SK-N-SH (cell line): ENCODE results near the gene SHQ1. TPM values are rescaled to one million over a fixed set of nuclear protein-coding genes. Genes with fewer than 3 reads are reported as not detected.

Source experiments
- CTCF ChIA-PET: fragments of 300-600, 350-600 bp; formaldehyde crosslinking; extraction: SDS; loops from one replicate; lab custom pipeline; 2021; lab: Yijun Ruan, JAX
- POLR2A ChIA-PET: fragments of 350-600 bp; sonication (Branson Sonifier 250); formaldehyde crosslinking; extraction: SDS; loops from one replicate; lab custom pipeline; 2020; ENCODE audit warnings: antibody characterized with exemption, inconsistent platforms; lab: Yijun Ruan, JAX
- DNase-seq: peaks from one replicate; pipeline ENCODE4 v3.0.0; 2012
- H2AFZ ChIP-seq: fragments of 200-600 bp; sonication (generic); 2 replicates; pipeline ENCODE4 v1.8.1; 2016; ENCODE audit warnings: antibody characterized with exemption, mild to moderate bottlenecking, low read depth
- H3F3A ChIP-seq: fragments of 200-600 bp; sonication (generic); replicated peaks from 2 replicates; pipeline ENCODE3; 2016; ENCODE audit warnings: antibody characterized with exemption, mild to moderate bottlenecking; ENCODE audit not compliant: insufficient read depth
- H3K27ac ChIP-seq, 2 experiments: fragments of 200-500 bp in 1 of 2; fragments of 200-600 bp in 1 of 2; sonication (Bioruptor generic) in 1 of 2; sonication (generic), shearing (Covaris generic) in 1 of 2; 2 replicates each; pipeline versions ENCODE4 v1.5.1 to v1.6.1; 2014 to 2016; ENCODE audit warnings: low read depth in 2 of 2, inconsistent platforms in 1 of 2, low read length in 1 of 2, mild to moderate bottlenecking in 1 of 2, mixed read lengths in 1 of 2
- H3K27me3 ChIP-seq: fragments of 200-600 bp; sonication (generic), shearing (Covaris generic); 2 replicates; pipeline ENCODE4 v1.6.1; 2016; ENCODE audit warnings: mixed run types; ENCODE audit not compliant: insufficient read depth
- H3K36me3 ChIP-seq, 2 experiments: fragments of 200-500 bp in 1 of 2; fragments of 200-600 bp in 1 of 2; sonication (Bioruptor generic) in 1 of 2; sonication (generic) in 1 of 2; replicated peaks in 1 of 2; 2 replicates each; pipeline versions ENCODE3 to v1.5.1; 2014 to 2016; ENCODE audit warnings: low read length in 1 of 2, mild to moderate bottlenecking in 1 of 2; ENCODE audit not compliant: insufficient read depth in 2 of 2, control insufficient read depth in 1 of 2
- H3K4me1 ChIP-seq, 2 experiments: fragments of 200-500 bp in 1 of 2; fragments of 200-600 bp in 1 of 2; sonication (Bioruptor generic) in 1 of 2; sonication (generic), shearing (Covaris generic) in 1 of 2; 2 replicates each; pipeline versions ENCODE4 v1.5.1 to v1.6.1; 2014 to 2016; ENCODE audit warnings: low read depth in 1 of 2, low read length in 1 of 2, mixed run types in 1 of 2; ENCODE audit not compliant: insufficient read depth in 2 of 2, control insufficient read depth in 1 of 2
- H3K4me2 ChIP-seq: fragments of 200-600 bp; sonication (generic), shearing (Covaris generic); 2 replicates; pipeline ENCODE4 v1.6.1; 2017; ENCODE audit warnings: mixed run types
- H3K4me3 ChIP-seq, 2 experiments: fragments of 200-500 bp in 1 of 2; fragments of 200-600 bp in 1 of 2; sonication (Bioruptor generic) in 1 of 2; sonication (generic), shearing (Covaris generic) in 1 of 2; 2 replicates each; pipeline versions ENCODE4 v1.5.1 to v1.8.1; 2014 to 2016; ENCODE audit warnings: low read depth in 2 of 2, inconsistent platforms in 1 of 2, low read length in 1 of 2, mild to moderate bottlenecking in 1 of 2, mixed read lengths in 1 of 2, moderate library complexity in 1 of 2
- H3K79me2 ChIP-seq: fragments of 200-600 bp; sonication (generic); 2 replicates; pipeline ENCODE4 v1.8.1; 2017; ENCODE audit warnings: mild to moderate bottlenecking; ENCODE audit not compliant: insufficient read depth
- H3K9ac ChIP-seq: fragments of 200-600 bp; sonication (generic); 2 replicates; pipeline ENCODE4 v1.6.1; 2017; ENCODE audit warnings: mixed run types
- H3K9me2 ChIP-seq: fragments of 200-600 bp; sonication (generic); 2 replicates; pipeline ENCODE4 v1.6.1; 2017; ENCODE audit warnings: mixed run types
- H3K9me3 ChIP-seq: fragments of 200-600 bp; sonication (generic); 2 replicates; pipeline ENCODE4 v1.6.1; 2017; ENCODE audit warnings: mixed run types, mild to moderate bottlenecking, moderate library complexity
- H4K20me1 ChIP-seq: fragments of 200-600 bp; sonication (generic); 2 replicates; pipeline ENCODE4 v1.6.1; 2017; ENCODE audit warnings: mild to moderate bottlenecking, mixed run types; ENCODE audit not compliant: insufficient read depth
- CHD2 ChIP-seq: fragments of 150-350 bp; IDR thresholded peaks from 2 replicates; pipeline ENCODE4 v1.6.1; 2018; ENCODE audit warnings: low read length; ENCODE audit not compliant: partially characterized antibody
- EP300 ChIP-seq, 2 experiments: IDR thresholded peaks; 2 replicates each; pipeline versions ENCODE4 v1.4.0 to v1.6.1; 2012; ENCODE audit warnings: borderline replicate concordance in 1 of 2, low read depth in 1 of 2, low read length in 1 of 2
- EZH2phosphoT487 ChIP-seq: fragments of 200-600 bp; sonication (generic); IDR thresholded peaks from 2 replicates; pipeline ENCODE4 v1.6.1; 2017; ENCODE audit warnings: low read depth, mixed run types, mild to moderate bottlenecking, antibody characterized with exemption, moderate library complexity, borderline replicate concordance
- GATA2 ChIP-seq: sonication (generic); formaldehyde crosslinking; IDR thresholded peaks from 2 replicates; pipeline ENCODE4 v1.5.0; 2020; ENCODE audit warnings: mild to moderate bottlenecking, missing genetic modification reagents
- JUND ChIP-seq: IDR thresholded peaks from 2 replicates; pipeline ENCODE4 v1.4.0; 2012
- NRF1 ChIP-seq: IDR thresholded peaks from 2 replicates; pipeline ENCODE4 v1.6.1; 2012; ENCODE audit warnings: low read depth, mild to moderate bottlenecking, low read length
- RCOR1 ChIP-seq: fragments of 150-350 bp; IDR thresholded peaks from 2 replicates; pipeline ENCODE4 v1.6.1; 2017; ENCODE audit warnings: antibody characterized with exemption, low read length
- RXRA ChIP-seq: IDR thresholded peaks from 2 replicates; pipeline ENCODE4 v1.4.0; 2012; ENCODE audit warnings: low read depth, mild to moderate bottlenecking, borderline replicate concordance
- SIN3A ChIP-seq: IDR thresholded peaks from 2 replicates; pipeline ENCODE4 v1.6.1; 2012; ENCODE audit warnings: low read depth, mild to moderate bottlenecking, low read length, moderate library complexity, borderline replicate concordance
- TAF1 ChIP-seq: IDR thresholded peaks from 2 replicates; pipeline ENCODE4 v1.6.1; 2012; ENCODE audit warnings: low read depth, mild to moderate bottlenecking, low read length, moderate library complexity, borderline replicate concordance
- TCF12 ChIP-seq: IDR thresholded peaks from 2 replicates; pipeline ENCODE4 v1.4.0; 2012
- TEAD4 ChIP-seq: IDR thresholded peaks from 2 replicates; pipeline ENCODE4 v1.4.0; 2012; ENCODE audit warnings: mild to moderate bottlenecking, borderline replicate concordance; ENCODE audit not compliant: insufficient read depth
- YY1 ChIP-seq: IDR thresholded peaks from 2 replicates; pipeline ENCODE4 v1.4.0; 2012; ENCODE audit warnings: low read depth, mild to moderate bottlenecking
- WGBS: methylation state at CpG from one replicate; pipeline ENCODE4 v1.1.6; 2017; ENCODE audit warnings: low lambda C conversion rate; 5-methylcytosine and 5-hydroxymethylcytosine counted together
- polyA plus RNA-seq, 3 experiments: library from polyadenylated mRNA; depleted of rRNA; stranded (reverse); fragments of >200 nt; gene quantifications; 2 replicates each; pipeline ENCODE4 v1.2.3, GENCODE V29; 2012
- TF ChIP-seq, protein P1 (sequence below): fragments of 200-600 bp; sonication (generic); IDR thresholded peaks from 2 replicates; pipeline ENCODE4 v1.6.1; 2017; ENCODE audit warnings: antibody characterized with exemption, mild to moderate bottlenecking, moderate library complexity
- TF ChIP-seq, protein P2 (sequence below): IDR thresholded peaks from 2 replicates; pipeline ENCODE4 v1.4.0; 2012; ENCODE audit warnings: low read depth
- TF ChIP-seq, protein P3 (sequence below): IDR thresholded peaks from 2 replicates; pipeline ENCODE4; 2012

The SHQ1 gene
- polyA plus RNA-seq, 1 of the 3 experiments (the other 2 are of a cell fraction), result 10.5 TPM

DNA sequence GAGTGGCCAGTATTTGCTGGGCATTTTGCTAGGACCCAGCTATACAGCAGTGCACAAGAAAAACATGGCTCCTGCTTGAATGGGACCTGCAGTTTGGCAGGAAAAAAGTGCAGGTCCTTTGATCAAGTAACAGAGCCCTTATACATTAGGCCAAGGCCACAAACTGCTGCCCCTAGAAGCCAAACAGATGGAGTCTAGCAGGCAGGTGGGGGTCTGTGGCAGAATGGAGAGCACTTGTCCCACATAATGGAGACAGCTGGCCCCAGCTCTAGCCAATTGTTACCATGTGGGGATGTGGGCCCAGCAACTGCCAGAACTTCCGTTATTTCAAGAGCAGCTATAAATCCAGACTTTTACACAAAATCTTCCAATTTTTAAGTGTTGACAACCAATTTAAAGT, 79.3 kb downstream of the SHQ1 start:
- H3K9me3 ChIP-seq, result no peaks in the 10 kb centered on the region
- TF ChIP-seq, protein P1, sequence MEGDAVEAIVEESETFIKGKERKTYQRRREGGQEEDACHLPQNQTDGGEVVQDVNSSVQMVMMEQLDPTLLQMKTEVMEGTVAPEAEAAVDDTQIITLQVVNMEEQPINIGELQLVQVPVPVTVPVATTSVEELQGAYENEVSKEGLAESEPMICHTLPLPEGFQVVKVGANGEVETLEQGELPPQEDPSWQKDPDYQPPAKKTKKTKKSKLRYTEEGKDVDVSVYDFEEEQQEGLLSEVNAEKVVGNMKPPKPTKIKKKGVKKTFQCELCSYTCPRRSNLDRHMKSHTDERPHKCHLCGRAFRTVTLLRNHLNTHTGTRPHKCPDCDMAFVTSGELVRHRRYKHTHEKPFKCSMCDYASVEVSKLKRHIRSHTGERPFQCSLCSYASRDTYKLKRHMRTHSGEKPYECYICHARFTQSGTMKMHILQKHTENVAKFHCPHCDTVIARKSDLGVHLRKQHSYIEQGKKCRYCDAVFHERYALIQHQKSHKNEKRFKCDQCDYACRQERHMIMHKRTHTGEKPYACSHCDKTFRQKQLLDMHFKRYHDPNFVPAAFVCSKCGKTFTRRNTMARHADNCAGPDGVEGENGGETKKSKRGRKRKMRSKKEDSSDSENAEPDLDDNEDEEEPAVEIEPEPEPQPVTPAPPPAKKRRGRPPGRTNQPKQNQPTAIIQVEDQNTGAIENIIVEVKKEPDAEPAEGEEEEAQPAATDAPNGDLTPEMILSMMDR, result no peak
- no peak for TF ChIP-seq TAF1
- peak in 1 of 2 experiments; percentile 68; a peak in 2 of 4 replicates for TF ChIP-seq EP300 (IDR thresholded peaks at IDR 0.05; ENCODE audit: borderline replicate concordance in 1 of 2, low read depth in 1 of 2, low read length in 1 of 2)
- TF ChIP-seq CHD2, result peak; percentile 16
- TF ChIP-seq RCOR1, result peak; percentile 21; the same call in 1 of the 2 replicates
- no peak overlapping the region for H3K4me2 ChIP-seq
- no peak overlapping the region for H3K4me3 ChIP-seq
- no peak overlapping the region for H2AFZ ChIP-seq
- peak overlapping the region in 1 of 2 experiments; percentile 98; a peak in 3 of 4 replicates for H3K27ac ChIP-seq
- H3K36me3 ChIP-seq, result peaks cover 10 to 26% of the 10 kb centered on the region in 2 experiments
- no peaks in the 10 kb centered on the region for H3F3A ChIP-seq
- peak; percentile 30 for DNase-seq
- H4K20me1 ChIP-seq, result no peaks in the 10 kb centered on the region
- 100% methylated on average over 1 of the region's 1 CpG for WGBS
- CTCF ChIA-PET, result interaction anchor here (1.3 to 3.0 kb wide), 4 partner anchors 50 to 103 kb away, joined by 3 to 23 read pairs (median 5); no protein-coding TSS in a partner anchor
- H3K9me2 ChIP-seq, result no peaks in the 10 kb centered on the region
- no peaks in the 10 kb centered on the region for H3K79me2 ChIP-seq
- H3K4me1 ChIP-seq, result peaks cover 0 to 46% of the 10 kb centered on the region in 2 experiments; a peak in 2 of 4 replicates
- H3K27me3 ChIP-seq, result no peaks in the 10 kb centered on the region
- POLR2A ChIA-PET, result interaction anchor here (1.2 to 1.4 kb wide), 2 partner anchors 16 to 30 kb away, joined by 3 to 5 read pairs; no protein-coding TSS in a partner anchor
- no peak overlapping the region for H3K9ac ChIP-seq

DNA sequence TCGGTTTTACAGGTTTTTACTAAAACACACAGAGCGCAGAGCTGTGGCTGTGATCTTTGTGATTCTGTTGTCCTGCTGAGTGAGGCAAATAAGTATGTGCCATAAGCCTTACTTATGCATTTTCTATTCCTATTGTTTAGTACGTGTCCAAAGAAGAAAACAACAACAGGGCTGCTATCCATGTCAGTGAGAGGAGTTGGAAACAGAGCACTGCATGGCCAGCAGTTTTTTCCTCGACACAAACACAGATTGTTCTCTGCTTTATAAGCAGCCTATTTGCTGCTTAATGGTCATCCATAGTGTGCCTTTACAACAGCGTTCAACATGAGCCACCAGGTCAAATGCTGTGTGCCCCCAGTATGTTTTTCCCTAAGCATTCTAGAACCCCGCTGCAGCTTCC, 79.8 kb downstream of the SHQ1 start:
- Histone ChIP-seq H3K9me2 (no peaks in the 10 kb centered on the region), H3K27ac (peak overlapping the region in 1 of 2 experiments; percentile 98; a peak in 2 of 4 replicates), H3K27me3 (no peaks in the 10 kb centered on the region), H3K9me3 (no peaks in the 10 kb centered on the region), H3K4me1 (peaks cover 0 to 46% of the 10 kb centered on the region in 2 experiments; a peak in 2 of 4 replicates), H4K20me1 (no peaks in the 10 kb centered on the region), H3K4me2 (no peak overlapping the region), H3K4me3 (no peak overlapping the region), H2AFZ (no peak overlapping the region), H3F3A (no peaks in the 10 kb centered on the region), H3K9ac (no peak overlapping the region), H3K79me2 (no peaks in the 10 kb centered on the region), H3K36me3 (peaks cover 10 to 25% of the 10 kb centered on the region in 2 experiments)
- TF ChIP-seq GATA2 (CRISPR knock-in tag), result no peak
- no peak for TF ChIP-seq SIN3A
- TF ChIP-seq, protein P2, sequence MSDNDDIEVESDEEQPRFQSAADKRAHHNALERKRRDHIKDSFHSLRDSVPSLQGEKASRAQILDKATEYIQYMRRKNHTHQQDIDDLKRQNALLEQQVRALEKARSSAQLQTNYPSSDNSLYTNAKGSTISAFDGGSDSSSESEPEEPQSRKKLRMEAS, result no peak
- no peak for TF ChIP-seq EZH2phosphoT487
- no peak for TF ChIP-seq TEAD4
- TF ChIP-seq NRF1, result no peak
- no peak for TF ChIP-seq RXRA
- no peak for TF ChIP-seq TAF1
- TF ChIP-seq TCF12, result no peak
- TF ChIP-seq, protein P3, sequence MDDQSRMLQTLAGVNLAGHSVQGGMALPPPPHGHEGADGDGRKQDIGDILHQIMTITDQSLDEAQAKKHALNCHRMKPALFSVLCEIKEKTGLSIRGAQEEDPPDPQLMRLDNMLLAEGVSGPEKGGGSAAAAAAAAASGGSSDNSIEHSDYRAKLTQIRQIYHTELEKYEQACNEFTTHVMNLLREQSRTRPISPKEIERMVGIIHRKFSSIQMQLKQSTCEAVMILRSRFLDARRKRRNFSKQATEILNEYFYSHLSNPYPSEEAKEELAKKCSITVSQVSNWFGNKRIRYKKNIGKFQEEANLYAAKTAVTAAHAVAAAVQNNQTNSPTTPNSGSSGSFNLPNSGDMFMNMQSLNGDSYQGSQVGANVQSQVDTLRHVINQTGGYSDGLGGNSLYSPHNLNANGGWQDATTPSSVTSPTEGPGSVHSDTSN, result no peak
- TF ChIP-seq JUND, result no peak
- TF ChIP-seq YY1, result no peak
- no peak for DNase-seq
- POLR2A ChIA-PET, result interaction anchor here (0.8 to 1.4 kb wide), 2 partner anchors 28 to 30 kb away, joined by 3 to 5 read pairs; no protein-coding TSS in a partner anchor
- WGBS, result 91% methylated on average over 6 of the region's 6 CpGs
- CTCF ChIA-PET, result interaction anchor here (1.3 to 3.0 kb wide), 4 partner anchors 50 to 102 kb away, joined by 3 to 23 read pairs (median 5); no protein-coding TSS in a partner anchor
